IMR-90 (cell line): ENCODE results near the gene SCYGR3.

ENCODE experiments used
- BHLHE40 ChIP-seq: fragments of 150-350 bp; IDR thresholded peaks from 2 replicates; pipeline ENCODE4 v1.6.1; 2016; ENCODE audit warnings: mild to moderate bottlenecking, low read depth, low read length
- CEBPB ChIP-seq: IDR thresholded peaks from 2 replicates; pipeline ENCODE4 v1.6.1; 2012; ENCODE audit warnings: low read depth, low read length, improper control_type of control experiment
- FOS ChIP-seq: fragments of 150-350 bp; IDR thresholded peaks from 2 replicates; pipeline ENCODE4 v1.6.1; 2016; ENCODE audit warnings: low read depth, low read length
- MAFK ChIP-seq: IDR thresholded peaks from 2 replicates; pipeline ENCODE4 v1.6.1; 2012; ENCODE audit warnings: low read depth, low read length, improper control_type of control experiment
- MAZ ChIP-seq: IDR thresholded peaks from 2 replicates; pipeline ENCODE4 v1.6.1; 2012; ENCODE audit warnings: low read depth, mild to moderate bottlenecking, low read length, improper control_type of control experiment, moderate library complexity, borderline replicate concordance
- MXI1 ChIP-seq: IDR thresholded peaks from 2 replicates; pipeline ENCODE4 v1.6.1; 2012; ENCODE audit warnings: low read depth, mild to moderate bottlenecking, low read length, moderate library complexity, borderline replicate concordance
- POLR2A ChIP-seq: IDR thresholded peaks from 2 replicates; pipeline ENCODE4 v1.6.1; 2012; ENCODE audit warnings: mild to moderate bottlenecking, low read depth, low read length
- RCOR1 ChIP-seq: IDR thresholded peaks from 2 replicates; pipeline ENCODE4 v1.6.1; 2012; ENCODE audit warnings: mild to moderate bottlenecking, low read length, improper control_type of control experiment; ENCODE audit not compliant: insufficient replicate concordance
- RFX5 ChIP-seq: IDR thresholded peaks from 2 replicates; pipeline ENCODE4 v1.8.0; 2012; ENCODE audit warnings: low read depth, mild to moderate bottlenecking, low read length, moderate library complexity
- SMC3 ChIP-seq: fragments of 150-350 bp; IDR thresholded peaks from 2 replicates; pipeline ENCODE4 v1.6.1; 2016; ENCODE audit warnings: low read depth, mild to moderate bottlenecking, antibody characterized with exemption, low read length, moderate library complexity
- TF ChIP-seq, protein P1 (sequence below): conservative IDR thresholded peaks from 2 replicates; pipeline ENCODE4 v1.5.1; 2012; ENCODE audit warnings: mild to moderate bottlenecking, low read depth, low read length, improper control_type of control experiment
- TF ChIP-seq, protein P2 (sequence below): fragments of 150-350 bp; IDR thresholded peaks from 2 replicates; pipeline ENCODE4 v1.6.1; 2017; ENCODE audit warnings: mild to moderate bottlenecking, antibody characterized with exemption, low read length, low read depth

DNA sequence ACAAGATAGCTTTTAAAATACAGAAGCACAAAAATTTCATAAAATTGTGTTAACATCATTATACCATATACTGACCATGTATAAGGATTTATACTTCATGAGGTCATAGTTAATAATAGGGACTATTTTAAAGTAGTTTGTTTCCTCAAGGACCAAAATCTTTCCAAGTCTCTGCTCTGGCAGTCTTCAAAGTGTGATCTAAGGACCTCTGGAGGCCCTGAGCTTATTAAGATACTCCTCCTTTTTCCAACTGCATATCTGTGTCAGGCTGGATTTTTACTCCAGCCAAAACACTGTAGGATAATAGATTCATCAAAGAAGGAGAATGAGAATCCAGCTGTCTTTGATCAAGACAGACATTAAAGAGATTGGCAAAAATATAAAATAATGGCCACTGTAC, 17.6 kb downstream of the SCYGR3 start:
- TF ChIP-seq POLR2A, result no peak
- no peak for TF ChIP-seq FOS
- no peak for TF ChIP-seq CEBPB
- TF ChIP-seq, protein P1, sequence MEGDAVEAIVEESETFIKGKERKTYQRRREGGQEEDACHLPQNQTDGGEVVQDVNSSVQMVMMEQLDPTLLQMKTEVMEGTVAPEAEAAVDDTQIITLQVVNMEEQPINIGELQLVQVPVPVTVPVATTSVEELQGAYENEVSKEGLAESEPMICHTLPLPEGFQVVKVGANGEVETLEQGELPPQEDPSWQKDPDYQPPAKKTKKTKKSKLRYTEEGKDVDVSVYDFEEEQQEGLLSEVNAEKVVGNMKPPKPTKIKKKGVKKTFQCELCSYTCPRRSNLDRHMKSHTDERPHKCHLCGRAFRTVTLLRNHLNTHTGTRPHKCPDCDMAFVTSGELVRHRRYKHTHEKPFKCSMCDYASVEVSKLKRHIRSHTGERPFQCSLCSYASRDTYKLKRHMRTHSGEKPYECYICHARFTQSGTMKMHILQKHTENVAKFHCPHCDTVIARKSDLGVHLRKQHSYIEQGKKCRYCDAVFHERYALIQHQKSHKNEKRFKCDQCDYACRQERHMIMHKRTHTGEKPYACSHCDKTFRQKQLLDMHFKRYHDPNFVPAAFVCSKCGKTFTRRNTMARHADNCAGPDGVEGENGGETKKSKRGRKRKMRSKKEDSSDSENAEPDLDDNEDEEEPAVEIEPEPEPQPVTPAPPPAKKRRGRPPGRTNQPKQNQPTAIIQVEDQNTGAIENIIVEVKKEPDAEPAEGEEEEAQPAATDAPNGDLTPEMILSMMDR, result no peak
- TF ChIP-seq SMC3, result no peak
- TF ChIP-seq RCOR1, result no peak
- TF ChIP-seq MAFK, result no peak
- TF ChIP-seq BHLHE40, result no peak
- no peak for TF ChIP-seq MAZ
- TF ChIP-seq, protein P2, sequence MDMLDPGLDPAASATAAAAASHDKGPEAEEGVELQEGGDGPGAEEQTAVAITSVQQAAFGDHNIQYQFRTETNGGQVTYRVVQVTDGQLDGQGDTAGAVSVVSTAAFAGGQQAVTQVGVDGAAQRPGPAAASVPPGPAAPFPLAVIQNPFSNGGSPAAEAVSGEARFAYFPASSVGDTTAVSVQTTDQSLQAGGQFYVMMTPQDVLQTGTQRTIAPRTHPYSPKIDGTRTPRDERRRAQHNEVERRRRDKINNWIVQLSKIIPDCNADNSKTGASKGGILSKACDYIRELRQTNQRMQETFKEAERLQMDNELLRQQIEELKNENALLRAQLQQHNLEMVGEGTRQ, result no peak
- no peak for TF ChIP-seq MXI1
- no peak for TF ChIP-seq RFX5
